GM12878 (cell line): ENCODE results near the gene SENP1. TPM values are rescaled to one million over a fixed set of nuclear protein-coding genes. Genes with fewer than 3 reads are reported as not detected.

Experiments used
- ATAC-seq: fragments of 200-7000 bp; cut with Tn5 transposase; 3 replicates; pipeline ENCODE4 v1.9.1; 2020; ENCODE audit warnings: mild to moderate bottlenecking, moderate library complexity
- BruUV-seq: library from RNA; stranded (reverse); fragments of 400-500 nt; replicated peaks from 2 replicates; lab custom pipeline; 2021; lab: Mats Ljungman, UMichigan
- CTCF ChIA-PET: fragments of 300-600 bp; sonication (Branson Sonifier 250); formaldehyde crosslinking; extraction: SDS; loops from one replicate; lab custom pipeline; 2021; ENCODE audit warnings: inconsistent platforms; lab: Yijun Ruan, JAX
- POLR2A ChIA-PET: fragments of 350-600 bp; formaldehyde crosslinking; extraction: SDS; loops from one replicate; lab custom pipeline; 2021; ENCODE audit warnings: inconsistent platforms; lab: Charles Lee
- RAD21 ChIA-PET: fragments of 300-600 bp; sonication (Branson Sonifier 250); formaldehyde crosslinking; loops from one replicate; lab custom pipeline; 2023; ENCODE audit warnings: antibody characterized with exemption; ENCODE audit not compliant: unreplicated experiment; lab: Charles Lee
- SMC1A ChIA-PET: fragments of 300-600 bp; sonication (Branson Sonifier 250); formaldehyde crosslinking; loops from one replicate; lab custom pipeline; 2023; ENCODE audit not compliant: unreplicated experiment, uncharacterized antibody; lab: Charles Lee
- DNase-seq: peaks from one replicate; pipeline ENCODE4 v3.0.0-alpha.2; 2011; ENCODE audit warnings: low read depth, low spot score
- FAIRE-seq: peaks from 3 replicates; lab custom pipeline; 2011; peaks lifted over from hg19 to GRCh38; lab: Jason Lieb, UNC
- H2AFZ ChIP-seq: 2 replicates; pipeline ENCODE4 v1.6.0; 2011; ENCODE audit warnings: low read depth, low read length, control low read depth; ENCODE audit not compliant: control insufficient read depth
- H3K27ac ChIP-seq: 2 replicates; pipeline ENCODE4 v1.5.1; 2011; ENCODE audit warnings: control low read depth; ENCODE audit not compliant: control insufficient read depth, insufficient read depth
- H3K27me3 ChIP-seq, 2 experiments: replicated peaks in 1 of 2; 2 replicates each; pipeline versions ENCODE4 v1.6.0 to v1.6.1; 2011; ENCODE audit warnings: low read length in 1 of 2; ENCODE audit not compliant: control insufficient read depth in 2 of 2, insufficient read depth in 2 of 2
- H3K36me3 ChIP-seq, 2 experiments: 2 replicates each; pipeline ENCODE4 v1.5.1; 2011; ENCODE audit warnings: low read length in 1 of 2; ENCODE audit not compliant: control insufficient read depth in 2 of 2, insufficient read depth in 2 of 2
- H3K4me1 ChIP-seq: 2 replicates; pipeline ENCODE4 v1.6.1; 2011; ENCODE audit warnings: mild to moderate bottlenecking, low read length, moderate library complexity, mixed read lengths; ENCODE audit not compliant: control insufficient read depth, insufficient read depth
- H3K4me2 ChIP-seq: 2 replicates; pipeline ENCODE4 v1.6.0; 2011; ENCODE audit warnings: control low read depth; ENCODE audit not compliant: control insufficient read depth, insufficient read depth
- H3K4me3 ChIP-seq: fragments of 200-600 bp; sonication (generic); 2 replicates; pipeline ENCODE4 v1.5.1; 2016
- H3K79me2 ChIP-seq: 2 replicates; pipeline ENCODE4 v1.6.0; 2011; ENCODE audit warnings: low read length; ENCODE audit not compliant: control insufficient read depth, insufficient read depth
- H3K9ac ChIP-seq: 2 replicates; pipeline ENCODE4 v1.8.0; 2011; ENCODE audit warnings: low read length, control low read depth, mixed read lengths; ENCODE audit not compliant: control insufficient read depth, insufficient read depth
- H3K9me3 ChIP-seq: replicated peaks from 3 replicates; pipeline ENCODE4 v1.5.1; 2011; ENCODE audit warnings: mild to moderate bottlenecking, low read length; ENCODE audit not compliant: control insufficient read depth, insufficient read depth
- H4K20me1 ChIP-seq: 2 replicates; pipeline ENCODE4 v1.6.0; 2011; ENCODE audit not compliant: control insufficient read depth, insufficient read depth
- ATF7 ChIP-seq: fragments of 450-650 bp; IDR thresholded peaks from 2 replicates; pipeline ENCODE4 v1.6.1; 2016; ENCODE audit warnings: low read depth, mild to moderate bottlenecking
- BRCA1 ChIP-seq: IDR thresholded peaks from 2 replicates; pipeline ENCODE4 v1.6.1; 2011; ENCODE audit warnings: low read depth, low read length, improper control_type of control experiment
- NFYB ChIP-seq: IDR thresholded peaks from 2 replicates; pipeline ENCODE4 v1.6.1; 2011; ENCODE audit warnings: low read depth, mild to moderate bottlenecking, low read length, improper control_type of control experiment, moderate library complexity; ENCODE audit not compliant: insufficient read depth
- NRF1 ChIP-seq: conservative IDR thresholded peaks from 2 replicates; pipeline ENCODE4 v1.6.1; 2011; ENCODE audit warnings: mild to moderate bottlenecking, low read depth, low read length, improper control_type of control experiment
- RCOR1 ChIP-seq: conservative IDR thresholded peaks from 2 replicates; pipeline ENCODE4 v1.6.1; 2012; ENCODE audit warnings: low read depth, low read length, improper control_type of control experiment
- TCF7 ChIP-seq: IDR thresholded peaks from 2 replicates; pipeline ENCODE4 v1.6.1; 2014; ENCODE audit warnings: antibody characterized with exemption, borderline replicate concordance
- ZSCAN29 ChIP-seq: fragments of 450-650 bp; IDR thresholded peaks from 2 replicates; pipeline ENCODE4 v1.6.1; 2017; ENCODE audit warnings: mild to moderate bottlenecking, moderate library complexity
- WGBS: methylation state at CpG from one replicate; pipeline ENCODE4 v1.1.6; 2016; ENCODE audit warnings: low lambda C conversion rate; ENCODE audit not compliant: insufficient replicate concordance, insufficient coverage; ENCODE audit errors: missing lambda C conversion rate; 5-methylcytosine and 5-hydroxymethylcytosine counted together
- in situ Hi-C: fragments of 300-500 bp; cut with MboI; formaldehyde crosslinking; loops from 9 replicates; pipeline ENCODE4 v1.14.3; 2018; ENCODE audit warnings: mixed read lengths
- intact Hi-C: fragments of 100-400 bp; cut with micrococcal nuclease; formaldehyde crosslinking; loops from one replicate; pipeline ENCODE4 v1.14.2; 2022; ENCODE audit not compliant: unreplicated experiment
- polyA plus RNA-seq, 11 experiments: library from polyadenylated mRNA; depleted of rRNA in 4 of 11; unstranded in 6 of 11; stranded (reverse) in 5 of 11; fragments of >200 nt; fragmentation: Nextera tagmentation in 4 of 11; fragmentation: Illumina TruSeq in 1 of 11; extraction: Ambion mirVana in 4 of 11; extraction: Trizol in 1 of 11; gene quantifications; 1 replicate in 1 of 11; 2 replicates in 10 of 11; pipeline versions ENCODE4 v1.2.1 to v1.2.3, GENCODE V29; 2011 to 2016; ENCODE audit warnings: inconsistent platforms in 2 of 11, missing spikeins in 2 of 11, low read depth in 1 of 11
- total RNA-seq, 4 experiments: library from RNA; depleted of rRNA in 3 of 4; stranded (reverse); fragments of >200 nt in 3 of 4; fragmentation: Illumina TruSeq in 1 of 4; extraction: Trizol in 1 of 4; gene quantifications; 2 replicates each; pipeline versions ENCODE4 v1.2.1 to v1.2.3, GENCODE V29; 2013 to 2021
- TF ChIP-seq, protein P1 (sequence below): IDR thresholded peaks from 2 replicates; pipeline ENCODE4 v1.6.1; 2011; ENCODE audit warnings: low read depth, mild to moderate bottlenecking, low read length, moderate library complexity, borderline replicate concordance; ENCODE audit errors: extremely low read depth

Gene SENP1
- total and polyA plus RNA-seq, 10 of the 15 experiments (the other 5 are each of a cell fraction or from before 2014, with no cell fraction given): 8.1 to 52.4 (median 26.1) TPM

DNA sequence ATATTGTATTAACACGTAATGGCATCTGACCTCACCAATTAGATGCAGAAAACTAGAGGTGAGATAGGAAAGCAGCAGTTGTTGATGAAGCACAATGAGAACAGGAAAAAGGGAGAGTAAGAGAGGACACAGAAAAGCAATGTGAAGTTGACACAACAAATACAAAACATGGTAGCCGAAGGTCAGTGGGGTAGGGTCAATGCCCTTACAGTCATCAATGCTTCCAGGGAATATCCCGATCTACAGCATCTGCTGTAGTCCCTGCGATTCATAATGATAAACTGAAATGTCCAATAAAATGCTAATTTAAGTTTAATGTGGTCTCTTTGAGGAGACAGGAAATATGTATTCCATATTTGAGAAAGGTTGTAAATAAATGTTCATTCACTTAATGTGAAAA is 98.7 kb downstream of the SENP1 start:
- Histone ChIP-seq H3K27me3 (peaks cover 18 to 22% of the 10 kb centered on the region in 2 experiments), H3K4me3 (no peak overlapping the region), H3K36me3 (no peaks in the 10 kb centered on the region), H3K9ac (no peak overlapping the region), H4K20me1 (no peaks in the 10 kb centered on the region), H3K4me2 (no peak overlapping the region), H3K4me1 (no peaks in the 10 kb centered on the region), H3K79me2 (no peaks in the 10 kb centered on the region), H3K9me3 (no peaks in the 10 kb centered on the region), H2AFZ (no peak overlapping the region), H3K27ac (no peak overlapping the region)
- ChIA-PET POLR2A (no interaction called here), RAD21 (no interaction called here), CTCF (interaction anchor here (1.5 kb wide), 1 partner anchor 191 kb away, joined by 3 read pairs; no protein-coding TSS in a partner anchor), SMC1A (no interaction called here)
- TF ChIP-seq BRCA1 (no peak), ZSCAN29 (no peak)
- ATAC-seq: no peak
- 57% methylated on average over 4 of the region's 4 CpGs for WGBS
- intact Hi-C loops (no loop called here), in situ Hi-C loops (no loop called here)
- no peak for FAIRE-seq
- no TSS peak for BruUV-seq
- no peak for DNase-seq

DNA sequence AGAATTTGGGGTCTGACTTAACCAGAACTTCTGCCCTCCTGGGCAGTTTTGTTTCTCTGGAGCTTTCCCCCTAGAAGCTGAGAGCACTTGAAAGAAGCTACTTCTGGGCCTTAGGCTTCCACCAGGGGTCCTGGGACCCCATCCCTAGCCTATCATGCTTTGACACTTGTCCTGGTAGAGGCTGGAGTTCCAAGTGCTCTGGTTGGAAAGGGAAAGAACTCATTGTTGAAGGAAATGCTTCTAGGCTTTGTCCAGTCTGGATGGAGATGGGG is 100.2 kb downstream of the SENP1 start:
- POLR2A ChIA-PET: no interaction called here
- SMC1A ChIA-PET: interaction anchor here (0.7 to 1.0 kb wide), 2 partner anchors 16 to 166 kb away, joined by 3 to 4 read pairs; no protein-coding TSS in a partner anchor
- H4K20me1 ChIP-seq: no peaks in the 10 kb centered on the region
- no peaks in the 10 kb centered on the region for H3K79me2 ChIP-seq
- no peak for DNase-seq
- in situ Hi-C loops: no loop called here
- no peaks in the 10 kb centered on the region for H3K4me1 ChIP-seq
- no peak overlapping the region for H2AFZ ChIP-seq
- CTCF ChIA-PET: interaction anchor here (1.4 to 1.9 kb wide), 2 partner anchors 15 to 184 kb away, joined by 3 to 4 read pairs; no protein-coding TSS in a partner anchor
- RAD21 ChIA-PET: no interaction called here
- intact Hi-C loops: no loop called here
- BruUV-seq: no TSS peak
- FAIRE-seq: no peak
- TF ChIP-seq, protein P1, sequence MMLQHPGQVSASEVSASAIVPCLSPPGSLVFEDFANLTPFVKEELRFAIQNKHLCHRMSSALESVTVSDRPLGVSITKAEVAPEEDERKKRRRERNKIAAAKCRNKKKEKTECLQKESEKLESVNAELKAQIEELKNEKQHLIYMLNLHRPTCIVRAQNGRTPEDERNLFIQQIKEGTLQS: no peak
- TF ChIP-seq RCOR1: no peak
- TF ChIP-seq ATF7: no peak
- TF ChIP-seq NFYB: no peak
- TF ChIP-seq TCF7: no peak
- no peak for TF ChIP-seq NRF1
- H3K27me3 ChIP-seq: peaks cover 24 to 28% of the 10 kb centered on the region in 2 experiments
- no peak overlapping the region for H3K4me2 ChIP-seq
- no peak overlapping the region for H3K4me3 ChIP-seq
- H3K9ac ChIP-seq: no peak overlapping the region
- H3K27ac ChIP-seq: no peak overlapping the region
- H3K36me3 ChIP-seq: no peaks in the 10 kb centered on the region
- no peaks in the 10 kb centered on the region for H3K9me3 ChIP-seq
- ATAC-seq: no peak
